Bronchial smooth muscle cell (primary cell): ENCODE data around the gene ANGPTL2. TPM values are rescaled to one million over a fixed set of nuclear protein-coding genes. Genes with fewer than 3 reads are reported as not detected.

Source experiments
- total RNA-seq: library from RNA; depleted of rRNA; stranded (reverse); fragments of >200 nt; gene quantifications from 2 replicates; pipeline ENCODE4 v1.2.1, GENCODE V29; 2014

ANGPTL2 gene, protein sequence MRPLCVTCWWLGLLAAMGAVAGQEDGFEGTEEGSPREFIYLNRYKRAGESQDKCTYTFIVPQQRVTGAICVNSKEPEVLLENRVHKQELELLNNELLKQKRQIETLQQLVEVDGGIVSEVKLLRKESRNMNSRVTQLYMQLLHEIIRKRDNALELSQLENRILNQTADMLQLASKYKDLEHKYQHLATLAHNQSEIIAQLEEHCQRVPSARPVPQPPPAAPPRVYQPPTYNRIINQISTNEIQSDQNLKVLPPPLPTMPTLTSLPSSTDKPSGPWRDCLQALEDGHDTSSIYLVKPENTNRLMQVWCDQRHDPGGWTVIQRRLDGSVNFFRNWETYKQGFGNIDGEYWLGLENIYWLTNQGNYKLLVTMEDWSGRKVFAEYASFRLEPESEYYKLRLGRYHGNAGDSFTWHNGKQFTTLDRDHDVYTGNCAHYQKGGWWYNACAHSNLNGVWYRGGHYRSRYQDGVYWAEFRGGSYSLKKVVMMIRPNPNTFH
- 55.8 and 75.3 TPM in 2 replicates for total RNA-seq

GRCh38 chr9:127122176-127123063 lies at the start of gene ANGPTL2:
Gene ANGPTL2 (minus strand): TSS chr9:127122635. CDS start chr9:127108731, 13,904 bp downstream.

Other genes starting within 250 kb of the ANGPTL2 start
- 1.6 and 1.7 TPM in 2 replicates for gene RALGPS1, start 207.9 kb downstream of the ANGPTL2 start, total RNA-seq
- gene GARNL3, start 142.1 kb upstream of the ANGPTL2 start, total RNA-seq, result 0.63 and 3.3 TPM in 2 replicates